Measurements from ENCODE around the gene TDRD12. TPM values are rescaled to one million over a fixed set of nuclear protein-coding genes. Genes with fewer than 3 reads are reported as not detected.
A peak's percentile ranks its signal among the peaks of the same experiment; 100 is the strongest.
"Not testable (repeated sequence)": the region's sequence is repeated elsewhere in the genome, so short reads cannot be mapped to it uniquely, and the experiment has no call there.

Gene TDRD12
- total RNA-seq, 1 donor from 2014 or later = not detected

DNA sequence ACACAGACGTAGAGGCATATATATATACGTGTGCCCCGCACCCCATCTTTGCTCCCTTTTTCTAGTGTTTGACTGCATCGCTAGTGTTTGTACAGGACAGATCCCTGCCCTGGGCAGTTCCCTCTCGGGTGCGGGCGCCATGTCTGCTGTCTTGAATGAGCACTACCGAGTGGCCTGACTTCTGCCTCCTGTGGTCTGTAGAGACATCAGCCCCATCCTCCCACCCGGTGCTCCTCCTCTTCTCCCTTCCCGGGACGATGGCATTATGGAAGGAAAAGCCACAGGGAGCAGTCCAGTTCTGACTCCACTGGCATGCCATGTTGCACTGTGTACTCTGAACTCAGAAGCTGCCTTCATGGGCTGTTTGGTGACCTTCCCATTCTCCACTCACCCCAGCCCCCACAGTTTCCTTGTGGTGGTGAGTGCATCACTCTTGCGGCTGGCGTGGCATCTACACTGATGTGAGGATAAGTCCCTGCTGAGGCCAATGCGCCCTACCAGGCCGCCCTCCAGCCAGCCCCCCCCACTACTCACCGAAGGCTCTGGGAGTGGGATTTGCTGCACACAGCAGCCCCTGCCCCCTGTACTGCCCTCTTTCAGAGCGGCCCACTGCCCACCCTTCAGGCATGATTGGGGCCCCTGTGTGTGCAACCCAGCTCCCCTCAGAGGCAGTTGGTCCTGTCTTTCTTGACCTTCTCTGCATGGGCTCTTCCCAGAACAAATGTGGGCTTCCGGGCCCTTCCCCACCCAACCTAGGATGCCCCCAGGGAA is 25.2 kb downstream of the TDRD12 start:
- Mint-ChIP-seq H3K27ac (ENCODE audit: unreplicated experiment) (no peak overlapping the region), H3K4me3 (ENCODE audit: unreplicated experiment) (no peak overlapping the region), H3K36me3 (ENCODE audit: unreplicated experiment) (no peaks in the 10 kb centered on the region), H3K9me3 (ENCODE audit: unreplicated experiment) (peaks cover 2% of the 10 kb centered on the region), H3K27me3 (ENCODE audit: unreplicated experiment) (peaks cover 3% of the 10 kb centered on the region), H3K4me1 (ENCODE audit: low read depth, unreplicated experiment) (no peaks in the 10 kb centered on the region)
- TF ChIP-seq, protein P1, sequence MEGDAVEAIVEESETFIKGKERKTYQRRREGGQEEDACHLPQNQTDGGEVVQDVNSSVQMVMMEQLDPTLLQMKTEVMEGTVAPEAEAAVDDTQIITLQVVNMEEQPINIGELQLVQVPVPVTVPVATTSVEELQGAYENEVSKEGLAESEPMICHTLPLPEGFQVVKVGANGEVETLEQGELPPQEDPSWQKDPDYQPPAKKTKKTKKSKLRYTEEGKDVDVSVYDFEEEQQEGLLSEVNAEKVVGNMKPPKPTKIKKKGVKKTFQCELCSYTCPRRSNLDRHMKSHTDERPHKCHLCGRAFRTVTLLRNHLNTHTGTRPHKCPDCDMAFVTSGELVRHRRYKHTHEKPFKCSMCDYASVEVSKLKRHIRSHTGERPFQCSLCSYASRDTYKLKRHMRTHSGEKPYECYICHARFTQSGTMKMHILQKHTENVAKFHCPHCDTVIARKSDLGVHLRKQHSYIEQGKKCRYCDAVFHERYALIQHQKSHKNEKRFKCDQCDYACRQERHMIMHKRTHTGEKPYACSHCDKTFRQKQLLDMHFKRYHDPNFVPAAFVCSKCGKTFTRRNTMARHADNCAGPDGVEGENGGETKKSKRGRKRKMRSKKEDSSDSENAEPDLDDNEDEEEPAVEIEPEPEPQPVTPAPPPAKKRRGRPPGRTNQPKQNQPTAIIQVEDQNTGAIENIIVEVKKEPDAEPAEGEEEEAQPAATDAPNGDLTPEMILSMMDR (IDR thresholded peaks at IDR 0.05; ENCODE audit: partially characterized antibody, unreplicated experiment) = no peak
- DNase-seq = no peak

DNA sequence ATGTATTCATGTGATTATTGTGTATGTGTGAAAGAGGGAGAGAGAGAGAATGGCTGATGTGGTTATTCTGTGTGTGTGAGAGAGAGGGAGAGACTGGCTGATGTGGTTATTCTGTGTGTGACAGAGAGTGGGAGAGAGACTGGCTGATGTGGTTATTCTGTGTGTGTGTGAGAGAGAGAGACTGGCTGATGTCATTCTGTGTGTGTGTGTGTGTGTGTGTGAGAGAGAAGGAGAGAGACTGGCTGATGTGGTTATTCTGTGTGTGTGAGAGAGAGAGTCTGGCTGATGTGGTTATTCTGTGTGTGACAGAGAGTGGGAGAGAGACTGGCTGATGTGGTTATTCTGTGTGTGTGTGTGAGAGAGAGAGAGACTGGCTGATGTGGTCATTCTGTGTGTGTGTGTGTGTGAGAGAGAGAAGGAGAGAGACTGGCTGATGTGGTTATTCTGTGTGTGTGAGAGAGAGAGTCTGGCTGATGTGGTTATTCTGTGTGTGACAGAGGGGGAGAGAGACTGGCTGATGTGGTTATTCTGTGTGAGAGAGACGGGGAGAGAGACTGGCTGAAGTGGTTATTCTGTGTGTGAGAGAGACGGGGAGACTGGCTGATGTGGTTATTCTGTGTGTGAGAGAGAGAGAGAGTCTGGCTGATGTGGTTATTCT is 26.2 kb downstream of the TDRD12 start:
- not testable (repeated sequence) for H3K27me3 Mint-ChIP-seq (ENCODE audit: unreplicated experiment); H3K4me3 Mint-ChIP-seq (ENCODE audit: unreplicated experiment); DNase-seq; H3K9me3 Mint-ChIP-seq (ENCODE audit: unreplicated experiment); H3K36me3 Mint-ChIP-seq (ENCODE audit: unreplicated experiment); H3K4me1 Mint-ChIP-seq (ENCODE audit: low read depth, unreplicated experiment); H3K27ac Mint-ChIP-seq (ENCODE audit: unreplicated experiment)

DNA sequence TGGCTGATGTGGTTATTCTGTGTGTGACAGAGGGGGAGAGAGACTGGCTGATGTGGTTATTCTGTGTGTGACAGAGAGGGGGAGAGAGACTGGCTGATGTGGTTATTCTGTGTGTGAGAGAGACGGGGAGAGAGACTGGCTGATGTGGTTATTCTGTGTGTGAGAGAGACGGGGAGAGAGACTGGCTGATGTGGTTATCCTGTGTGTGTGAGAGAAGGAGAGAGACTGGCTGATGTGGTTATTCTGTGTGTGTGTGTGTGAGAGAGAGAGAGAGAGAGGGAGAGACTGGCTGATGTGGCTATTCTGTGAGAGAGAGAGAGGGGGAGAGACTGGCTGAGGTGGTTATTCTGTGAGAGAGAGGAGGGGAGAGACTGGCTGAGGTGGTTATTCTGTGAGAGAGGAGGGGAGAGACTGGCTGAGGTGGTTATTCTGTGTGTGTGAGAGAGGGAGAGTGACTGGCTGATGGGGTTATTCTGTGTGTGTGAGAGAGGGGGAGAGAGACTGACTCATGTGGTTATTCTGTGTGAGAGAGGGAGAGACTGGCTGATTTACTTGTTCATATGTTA is 27.1 kb downstream of the TDRD12 start:
- not testable (repeated sequence) for H3K27me3 Mint-ChIP-seq (ENCODE audit: unreplicated experiment); H3K4me3 Mint-ChIP-seq (ENCODE audit: unreplicated experiment); DNase-seq; H3K27ac Mint-ChIP-seq (ENCODE audit: unreplicated experiment); H3K9me3 Mint-ChIP-seq (ENCODE audit: unreplicated experiment); H3K4me1 Mint-ChIP-seq (ENCODE audit: low read depth, unreplicated experiment); H3K36me3 Mint-ChIP-seq (ENCODE audit: unreplicated experiment)

DNA sequence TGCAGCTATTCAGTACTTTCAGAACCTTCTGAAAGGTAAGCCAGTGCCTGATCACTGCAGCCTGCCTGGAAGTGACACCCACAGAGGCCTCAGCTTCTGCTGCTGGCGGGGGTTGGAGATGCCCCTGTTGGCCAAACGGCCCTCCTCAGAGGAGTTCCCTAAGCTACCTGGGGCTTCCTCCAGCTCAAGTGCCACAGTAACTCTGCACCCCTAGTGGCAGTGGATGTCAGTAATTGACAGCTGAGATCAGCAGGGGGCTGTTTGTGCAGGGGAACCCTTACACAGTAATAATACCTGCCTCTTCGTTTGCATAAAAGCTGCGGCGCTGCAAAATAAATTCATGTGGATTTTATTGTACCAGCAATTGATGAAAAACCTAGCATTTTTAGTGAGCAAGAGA is 28.9 kb downstream of the TDRD12 start:
- H3K27me3 Mint-ChIP-seq (ENCODE audit: unreplicated experiment) = peaks cover 3% of the 10 kb centered on the region
- no peak overlapping the region for H3K4me3 Mint-ChIP-seq (ENCODE audit: unreplicated experiment)
- H3K27ac Mint-ChIP-seq (ENCODE audit: unreplicated experiment) = no peak overlapping the region
- H3K36me3 Mint-ChIP-seq (ENCODE audit: unreplicated experiment) = no peaks in the 10 kb centered on the region
- no peaks in the 10 kb centered on the region for H3K4me1 Mint-ChIP-seq (ENCODE audit: low read depth, unreplicated experiment)
- H3K9me3 Mint-ChIP-seq (ENCODE audit: unreplicated experiment) = no peaks in the 10 kb centered on the region
- no peak for DNase-seq
- TF ChIP-seq, protein P1 (IDR thresholded peaks at IDR 0.05; ENCODE audit: partially characterized antibody, unreplicated experiment) = no peak

DNA sequence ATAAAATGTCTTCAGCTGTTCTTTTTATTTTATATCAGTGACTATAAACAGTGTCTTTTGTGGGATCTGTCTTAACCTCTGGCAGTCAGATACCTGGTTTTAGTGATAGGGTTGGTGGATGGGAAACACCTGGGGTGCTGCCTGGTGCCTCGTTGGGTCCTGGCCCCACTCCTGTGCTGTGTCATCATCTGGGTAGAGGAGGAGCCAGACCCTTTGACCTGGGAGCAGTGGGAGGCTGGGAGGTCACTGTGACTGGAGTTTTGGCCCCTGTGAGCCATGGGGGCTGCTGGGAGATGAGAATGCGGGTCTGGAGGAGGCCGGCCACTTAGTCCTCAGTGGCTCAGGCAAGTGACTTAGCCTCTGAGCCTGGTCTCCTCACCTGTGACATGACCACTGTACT is 29.4 kb downstream of the TDRD12 start:
- Mint-ChIP-seq H3K36me3 (ENCODE audit: unreplicated experiment) (no peaks in the 10 kb centered on the region), H3K27me3 (ENCODE audit: unreplicated experiment) (peaks cover 3% of the 10 kb centered on the region), H3K4me1 (ENCODE audit: low read depth, unreplicated experiment) (no peaks in the 10 kb centered on the region), H3K9me3 (ENCODE audit: unreplicated experiment) (no peaks in the 10 kb centered on the region), H3K27ac (ENCODE audit: unreplicated experiment) (peak overlapping the region; percentile 25), H3K4me3 (ENCODE audit: unreplicated experiment) (no peak overlapping the region)
- no peak for DNase-seq
- TF ChIP-seq, protein P1 (IDR thresholded peaks at IDR 0.05; ENCODE audit: partially characterized antibody, unreplicated experiment) = no peak

DNA sequence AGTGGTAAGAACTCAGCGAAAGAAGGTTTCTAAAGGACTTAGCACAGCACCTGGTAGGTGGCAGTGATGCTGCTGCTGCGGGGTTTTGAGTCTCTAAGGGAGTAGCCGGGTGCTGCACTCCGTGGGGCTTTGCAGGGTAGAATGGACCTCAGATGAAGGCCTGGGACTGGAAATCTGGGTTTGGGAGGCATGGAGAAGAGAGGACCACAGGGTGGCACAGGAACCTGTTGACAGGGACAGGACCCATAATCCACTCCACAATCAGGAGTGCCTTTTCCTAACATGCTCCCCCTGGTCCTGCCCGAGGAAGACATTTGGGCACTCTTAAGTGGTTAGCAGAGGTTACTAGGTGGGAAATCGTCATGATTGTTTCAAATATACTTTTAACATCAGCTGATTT is 29.8 kb downstream of the TDRD12 start:
- TF ChIP-seq, protein P1 (IDR thresholded peaks at IDR 0.05; ENCODE audit: partially characterized antibody, unreplicated experiment) = no peak
- no peak overlapping the region for H3K4me3 Mint-ChIP-seq (ENCODE audit: unreplicated experiment)

More for the DNA sequence above, 29.8 kb downstream of the TDRD12 start:
- no peak overlapping the region for H3K27ac Mint-ChIP-seq (ENCODE audit: unreplicated experiment)
- peaks cover 3% of the 10 kb centered on the region for H3K27me3 Mint-ChIP-seq (ENCODE audit: unreplicated experiment)
- no peak for DNase-seq
- H3K9me3 Mint-ChIP-seq (ENCODE audit: unreplicated experiment) = no peaks in the 10 kb centered on the region
- H3K4me1 Mint-ChIP-seq (ENCODE audit: low read depth, unreplicated experiment) = no peaks in the 10 kb centered on the region
- H3K36me3 Mint-ChIP-seq (ENCODE audit: unreplicated experiment) = no peaks in the 10 kb centered on the region
